Measurements from ENCODE around the gene EIF3B. TPM values are rescaled to one million over a fixed set of nuclear protein-coding genes. Genes with fewer than 3 reads are reported as not detected.

Gene EIF3B
- total RNA-seq, 2 donors from 2014 or later = 94.0 to 150 TPM

DNA sequence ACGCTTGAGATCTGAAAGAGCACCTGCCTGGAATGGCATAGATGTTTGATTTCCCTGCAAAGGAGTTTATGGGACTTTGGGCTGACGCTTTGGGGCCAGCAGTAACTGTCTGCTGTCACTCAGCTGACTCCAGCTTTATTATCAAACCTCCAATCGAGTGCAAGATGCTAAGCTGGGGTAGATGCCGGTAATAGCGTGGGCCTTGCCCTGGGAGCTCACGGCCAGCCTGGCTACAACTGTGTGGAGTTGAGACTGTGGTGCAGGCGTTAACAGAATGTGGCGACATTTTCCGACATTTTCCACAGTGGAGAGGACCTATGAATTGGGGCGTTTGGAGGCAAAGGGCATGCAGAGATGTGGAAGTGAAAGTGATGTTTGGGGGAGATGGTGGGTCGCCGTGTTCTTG lies 50.1 kb downstream of the EIF3B start:
- peak overlapping the region; percentile 89 for H3K4me3 ChIP-seq
- no peak overlapping the region for H3K27ac ChIP-seq
- TF ChIP-seq, protein P1, sequence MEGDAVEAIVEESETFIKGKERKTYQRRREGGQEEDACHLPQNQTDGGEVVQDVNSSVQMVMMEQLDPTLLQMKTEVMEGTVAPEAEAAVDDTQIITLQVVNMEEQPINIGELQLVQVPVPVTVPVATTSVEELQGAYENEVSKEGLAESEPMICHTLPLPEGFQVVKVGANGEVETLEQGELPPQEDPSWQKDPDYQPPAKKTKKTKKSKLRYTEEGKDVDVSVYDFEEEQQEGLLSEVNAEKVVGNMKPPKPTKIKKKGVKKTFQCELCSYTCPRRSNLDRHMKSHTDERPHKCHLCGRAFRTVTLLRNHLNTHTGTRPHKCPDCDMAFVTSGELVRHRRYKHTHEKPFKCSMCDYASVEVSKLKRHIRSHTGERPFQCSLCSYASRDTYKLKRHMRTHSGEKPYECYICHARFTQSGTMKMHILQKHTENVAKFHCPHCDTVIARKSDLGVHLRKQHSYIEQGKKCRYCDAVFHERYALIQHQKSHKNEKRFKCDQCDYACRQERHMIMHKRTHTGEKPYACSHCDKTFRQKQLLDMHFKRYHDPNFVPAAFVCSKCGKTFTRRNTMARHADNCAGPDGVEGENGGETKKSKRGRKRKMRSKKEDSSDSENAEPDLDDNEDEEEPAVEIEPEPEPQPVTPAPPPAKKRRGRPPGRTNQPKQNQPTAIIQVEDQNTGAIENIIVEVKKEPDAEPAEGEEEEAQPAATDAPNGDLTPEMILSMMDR (IDR thresholded peaks at IDR 0.05) = no peak
- H3K4me1 ChIP-seq (ENCODE audit: control insufficient read depth in 1 of 2, low read depth in 2 of 2) = peaks cover 14 to 21% of the 10 kb centered on the region in 2 donors
- no peaks in the 10 kb centered on the region for H3K27me3 ChIP-seq (replicated peaks; ENCODE audit: insufficient read depth)
- no peak for DNase-seq (ENCODE audit: low spot score)
- no peaks in the 10 kb centered on the region for H3K9me3 ChIP-seq
- H3K36me3 ChIP-seq = no peaks in the 10 kb centered on the region
- ATAC-seq (ENCODE audit: insufficient number of reproducible peaks, low FRiP score, low read depth) = no peak

DNA sequence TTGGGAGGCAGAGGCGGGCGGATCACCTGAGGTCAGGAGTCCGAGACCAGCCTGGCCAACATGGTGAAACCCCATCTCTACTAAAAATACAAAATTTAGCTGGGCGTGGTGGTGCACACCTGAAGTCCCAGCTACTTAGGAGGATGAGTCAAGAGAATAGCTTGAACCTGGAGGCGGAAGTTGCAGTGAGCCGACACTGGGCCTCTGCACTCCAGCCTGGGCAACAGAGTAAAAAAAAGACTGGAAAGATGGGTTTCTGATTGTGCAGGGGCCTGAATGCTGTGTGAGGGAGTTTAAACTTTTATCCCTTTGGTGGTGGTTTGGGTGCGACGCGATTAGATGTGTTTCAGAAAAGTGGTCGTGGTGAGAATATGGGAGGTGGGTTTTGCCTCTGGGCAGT lies 50.6 kb downstream of the EIF3B start:
- Histone ChIP-seq H3K4me1 (ENCODE audit: control insufficient read depth in 1 of 2, low read depth in 2 of 2) (peaks cover 11 to 16% of the 10 kb centered on the region in 2 donors), H3K9me3 (no peaks in the 10 kb centered on the region), H3K27ac (no peak overlapping the region), H3K27me3 (replicated peaks; ENCODE audit: insufficient read depth) (no peaks in the 10 kb centered on the region), H3K4me3 (no peak overlapping the region), H3K36me3 (no peaks in the 10 kb centered on the region)
- ATAC-seq (ENCODE audit: insufficient number of reproducible peaks, low FRiP score, low read depth) (no peak), DNase-seq (ENCODE audit: low spot score) (no peak)
- TF ChIP-seq, protein P1 (IDR thresholded peaks at IDR 0.05) = no peak

- Histone ChIP-seq H3K4me1 (ENCODE audit: control insufficient read depth in 1 of 2, low read depth in 2 of 2) (peaks cover 11 to 15% of the 10 kb centered on the region in 2 donors), H3K4me3 (peak overlapping the region; percentile 29), H3K9me3 (no peaks in the 10 kb centered on the region), H3K36me3 (no peaks in the 10 kb centered on the region), H3K27ac (no peak overlapping the region), H3K27me3 (replicated peaks; ENCODE audit: insufficient read depth) (no peaks in the 10 kb centered on the region)
- DNase-seq (ENCODE audit: low spot score) (no peak), ATAC-seq (ENCODE audit: insufficient number of reproducible peaks, low FRiP score, low read depth) (no peak)
- TF ChIP-seq, protein P1 (IDR thresholded peaks at IDR 0.05) = no peak
Measured at GRCh38 chr7:2405601-2406345, 51.1 kb downstream of the EIF3B start.

DNA sequence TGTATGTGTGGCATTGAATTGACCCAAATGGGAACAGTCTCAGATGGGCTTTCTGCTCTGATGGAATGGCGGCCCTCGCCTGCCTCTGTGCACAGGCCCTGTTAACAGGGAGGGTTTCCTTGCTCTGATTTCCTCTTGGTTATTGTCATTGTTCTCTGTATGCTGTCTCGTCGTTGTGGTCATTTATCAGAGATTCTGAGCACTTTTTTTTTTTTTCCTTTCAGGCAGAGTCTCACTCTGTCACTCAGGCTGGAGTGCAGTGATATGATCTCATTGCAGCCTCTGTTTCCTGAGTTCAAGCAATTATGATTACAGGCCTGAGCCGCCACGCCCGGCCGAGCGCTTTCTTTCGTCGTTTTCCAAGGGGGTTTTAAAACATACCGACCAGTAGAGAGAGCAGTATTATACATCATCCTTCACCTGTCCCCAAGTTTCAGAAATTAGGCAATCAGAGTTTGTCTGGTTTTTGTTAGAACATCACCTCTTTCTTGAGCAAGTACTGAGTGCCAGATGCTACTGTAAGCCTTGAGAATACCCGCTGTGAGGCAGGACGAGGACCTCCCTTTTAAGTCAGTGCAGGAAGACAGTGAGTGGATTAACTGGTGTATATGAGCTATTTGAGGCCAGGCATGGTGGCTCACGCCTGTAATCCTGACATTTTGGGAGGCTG lies 55.3 kb downstream of the EIF3B start:
- peaks cover 18 to 31% of the 10 kb centered on the region in 2 donors for H3K4me1 ChIP-seq (ENCODE audit: control insufficient read depth in 1 of 2, low read depth in 2 of 2)

DNA sequence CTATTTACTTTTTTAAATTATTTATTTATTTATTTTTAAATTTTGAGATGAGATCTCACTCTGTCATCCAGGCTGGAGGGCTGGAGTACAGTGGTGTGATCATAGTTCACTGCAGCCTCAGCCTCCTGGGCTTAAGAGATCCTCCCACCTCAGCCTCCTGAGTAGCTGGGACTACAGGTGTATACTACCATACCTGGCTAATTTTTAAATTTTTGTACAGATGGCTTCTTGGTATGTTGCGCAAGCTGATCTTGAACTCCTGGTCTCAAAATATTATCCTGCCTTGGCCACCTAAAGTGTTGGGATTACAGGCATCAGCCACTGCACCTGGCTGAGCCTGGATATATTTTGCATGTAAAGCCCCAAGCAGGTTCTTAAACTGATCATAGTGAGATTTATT lies 56.4 kb downstream of the EIF3B start:
- DNase-seq (ENCODE audit: low spot score) (no peak), ATAC-seq (ENCODE audit: insufficient number of reproducible peaks, low FRiP score, low read depth) (no peak)
- Histone ChIP-seq H3K9me3 (no peaks in the 10 kb centered on the region), H3K4me3 (no peak overlapping the region), H3K4me1 (ENCODE audit: control insufficient read depth in 1 of 2, low read depth in 2 of 2) (peaks cover 15 to 22% of the 10 kb centered on the region in 2 donors), H3K27ac (no peak overlapping the region), H3K36me3 (no peaks in the 10 kb centered on the region), H3K27me3 (replicated peaks; ENCODE audit: insufficient read depth) (no peaks in the 10 kb centered on the region)
- TF ChIP-seq, protein P1 (IDR thresholded peaks at IDR 0.05) = no peak

More for the DNA sequence above, 55.3 kb downstream of the EIF3B start:
- Histone ChIP-seq H3K27me3 (replicated peaks; ENCODE audit: insufficient read depth) (no peaks in the 10 kb centered on the region), H3K9me3 (no peaks in the 10 kb centered on the region), H3K27ac (no peak overlapping the region), H3K36me3 (no peaks in the 10 kb centered on the region), H3K4me3 (no peak overlapping the region)
- DNase-seq (ENCODE audit: low spot score) (no peak), ATAC-seq (ENCODE audit: insufficient number of reproducible peaks, low FRiP score, low read depth) (no peak)
- TF ChIP-seq, protein P1 (IDR thresholded peaks at IDR 0.05) = no peak

All from thoracic aorta (tissue), 2 donors.